ENCODE results near the gene SNORC. TPM values are rescaled to one million over a fixed set of nuclear protein-coding genes. Genes with fewer than 3 reads are reported as not detected.

The SNORC gene
- total and polyA plus RNA-seq, 9 of the 15 experiments (the other 6 are each of a cell fraction or from before 2014, with no cell fraction given) = 0.14 to 2.5 (median 0.72) TPM; not detected in 2

DNA sequence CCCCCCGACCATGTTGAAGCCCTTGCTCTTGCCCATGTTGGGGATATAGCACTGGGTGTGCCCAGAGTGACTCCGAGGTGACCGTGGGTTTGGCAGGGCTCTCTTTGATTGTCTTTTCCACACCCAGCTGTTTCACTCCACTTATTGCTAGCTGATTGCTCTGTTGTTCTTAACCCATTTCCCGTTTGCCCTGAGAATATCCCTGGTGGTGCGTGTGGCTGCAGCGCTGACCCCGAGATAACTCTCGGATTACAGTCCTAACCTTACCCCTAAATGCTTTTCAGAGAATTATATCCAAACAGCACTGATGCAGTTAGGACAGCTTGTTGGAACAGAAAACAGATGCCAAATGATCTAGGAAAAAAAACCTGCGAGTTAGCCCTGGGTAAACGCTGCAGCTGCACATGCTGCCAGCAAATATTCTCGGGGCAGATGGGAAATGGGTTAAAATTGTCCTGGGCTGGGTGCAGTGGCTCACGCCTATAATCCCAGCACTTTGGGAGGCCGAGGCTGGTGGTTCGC lies 34.3 kb upstream of the SNORC start:
- ATAC-seq (no peak), FAIRE-seq (no peak), DNase-seq (ENCODE audit: extremely low read depth in 1 of 4, low spot score in 3 of 4) (no peak)
- peaks cover 79% of the 10 kb centered on the region; the same call in 2 of the 3 replicates for H3K36me3 ChIP-seq (ENCODE audit: control insufficient read depth, insufficient read depth, low read length)
- 88% methylated on average over 11 of the region's 14 CpGs for WGBS (ENCODE audit: insufficient coverage, low coverage, missing lambda C conversion rate)
- H3K79me2 ChIP-seq (ENCODE audit: control insufficient read depth, insufficient read depth, low read length) = peaks cover 5% of the 10 kb centered on the region; the same call in 1 of the 3 replicates
- peaks cover 0 to 23% of the 10 kb centered on the region in 2 experiments; a peak in 4 of 5 replicates for H3K4me1 ChIP-seq (replicated peaks in 1 of 2; ENCODE audit: control insufficient read depth in 2 of 2, insufficient read depth in 2 of 2, low read length in 2 of 2)
- intact Hi-C loops (cut with micrococcal nuclease) = loop anchor here (5.0 kb wide), 1 partner anchor 228 kb away; no protein-coding TSS in a partner anchor
- H3K9me3 ChIP-seq (replicated peaks; ENCODE audit: control insufficient read depth, insufficient read depth, low read depth, low read length) = no peaks in the 10 kb centered on the region
- no peak overlapping the region for H3K9ac ChIP-seq (ENCODE audit: insufficient read depth in 1 of 2, low read depth in 2 of 2, low read length in 2 of 2)
- in situ Hi-C loops (cut with MboI) = no loop called here
- no peak overlapping the region for H3K4me3 ChIP-seq
- H3K27me3 ChIP-seq (ENCODE audit: control insufficient read depth in 2 of 2, insufficient read depth in 2 of 2, low read length in 2 of 2) = no peaks in the 10 kb centered on the region
- H3K27ac ChIP-seq (ENCODE audit: extremely low read depth, low read depth, low read length) = no peak overlapping the region
- BruUV-seq (replicated peaks) = no TSS peak
- no peaks in the 10 kb centered on the region for H3K9me1 ChIP-seq (ENCODE audit: control insufficient read depth, insufficient read depth, low read length)
- ChIA-PET POLR2A (no interaction called here), CTCF (ENCODE audit: low intra/inter-chr PET ratio) (no interaction called here)
- no peak overlapping the region for H3K4me2 ChIP-seq (ENCODE audit: insufficient read depth, low read length)
- no peaks in the 10 kb centered on the region for H4K20me1 ChIP-seq (replicated peaks; ENCODE audit: control insufficient read depth, insufficient read depth, low read length)
- no peak overlapping the region for H2AFZ ChIP-seq (ENCODE audit: low read depth, low read length)
- no peak for TF ChIP-seq DNMT1 (IDR thresholded peaks at IDR 0.05)
- no peak for TF ChIP-seq ZNF551 (CRISPR knock-in tag; IDR thresholded peaks at IDR 0.05)
- TF ChIP-seq, protein P1, sequence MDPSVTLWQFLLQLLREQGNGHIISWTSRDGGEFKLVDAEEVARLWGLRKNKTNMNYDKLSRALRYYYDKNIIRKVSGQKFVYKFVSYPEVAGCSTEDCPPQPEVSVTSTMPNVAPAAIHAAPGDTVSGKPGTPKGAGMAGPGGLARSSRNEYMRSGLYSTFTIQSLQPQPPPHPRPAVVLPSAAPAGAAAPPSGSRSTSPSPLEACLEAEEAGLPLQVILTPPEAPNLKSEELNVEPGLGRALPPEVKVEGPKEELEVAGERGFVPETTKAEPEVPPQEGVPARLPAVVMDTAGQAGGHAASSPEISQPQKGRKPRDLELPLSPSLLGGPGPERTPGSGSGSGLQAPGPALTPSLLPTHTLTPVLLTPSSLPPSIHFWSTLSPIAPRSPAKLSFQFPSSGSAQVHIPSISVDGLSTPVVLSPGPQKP (CRISPR knock-in tag; IDR thresholded peaks at IDR 0.05) = no peak
- TF ChIP-seq, protein P2, sequence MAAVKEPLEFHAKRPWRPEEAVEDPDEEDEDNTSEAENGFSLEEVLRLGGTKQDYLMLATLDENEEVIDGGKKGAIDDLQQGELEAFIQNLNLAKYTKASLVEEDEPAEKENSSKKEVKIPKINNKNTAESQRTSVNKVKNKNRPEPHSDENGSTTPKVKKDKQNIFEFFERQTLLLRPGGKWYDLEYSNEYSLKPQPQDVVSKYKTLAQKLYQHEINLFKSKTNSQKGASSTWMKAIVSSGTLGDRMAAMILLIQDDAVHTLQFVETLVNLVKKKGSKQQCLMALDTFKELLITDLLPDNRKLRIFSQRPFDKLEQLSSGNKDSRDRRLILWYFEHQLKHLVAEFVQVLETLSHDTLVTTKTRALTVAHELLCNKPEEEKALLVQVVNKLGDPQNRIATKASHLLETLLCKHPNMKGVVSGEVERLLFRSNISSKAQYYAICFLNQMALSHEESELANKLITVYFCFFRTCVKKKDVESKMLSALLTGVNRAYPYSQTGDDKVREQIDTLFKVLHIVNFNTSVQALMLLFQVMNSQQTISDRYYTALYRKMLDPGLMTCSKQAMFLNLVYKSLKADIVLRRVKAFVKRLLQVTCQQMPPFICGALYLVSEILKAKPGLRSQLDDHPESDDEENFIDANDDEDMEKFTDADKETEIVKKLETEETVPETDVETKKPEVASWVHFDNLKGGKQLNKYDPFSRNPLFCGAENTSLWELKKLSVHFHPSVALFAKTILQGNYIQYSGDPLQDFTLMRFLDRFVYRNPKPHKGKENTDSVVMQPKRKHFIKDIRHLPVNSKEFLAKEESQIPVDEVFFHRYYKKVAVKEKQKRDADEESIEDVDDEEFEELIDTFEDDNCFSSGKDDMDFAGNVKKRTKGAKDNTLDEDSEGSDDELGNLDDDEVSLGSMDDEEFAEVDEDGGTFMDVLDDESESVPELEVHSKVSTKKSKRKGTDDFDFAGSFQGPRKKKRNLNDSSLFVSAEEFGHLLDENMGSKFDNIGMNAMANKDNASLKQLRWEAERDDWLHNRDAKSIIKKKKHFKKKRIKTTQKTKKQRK (IDR thresholded peaks at IDR 0.05; ENCODE audit: borderline replicate concordance, low read depth, low read length) = no peak
- no peak for TF ChIP-seq ZNF133 (CRISPR knock-in tag; IDR thresholded peaks at IDR 0.05)
- no peak for TF ChIP-seq XRCC4 (IDR thresholded peaks at IDR 0.05; ENCODE audit: extremely low read depth, insufficient read depth, insufficient read length)
- no peak for TF ChIP-seq LARP7 (IDR thresholded peaks at IDR 0.05)
